H1 (cell line): ENCODE data around the gene A4GALT. TPM values are rescaled to one million over a fixed set of nuclear protein-coding genes. Genes with fewer than 3 reads are reported as not detected.

Source experiments
- KDM1A ChIP-seq: fragments of 200-600, 300-600 bp; sonication (generic); IDR thresholded peaks from 2 replicates; pipeline ENCODE4 v1.7.1; 2016; ENCODE audit warnings: mild to moderate bottlenecking, low read length, borderline replicate concordance
- KDM4A ChIP-seq: IDR thresholded peaks from one replicate; pipeline ENCODE4 v1.7.1; 2012; ENCODE audit warnings: low read depth, mild to moderate bottlenecking, moderate library complexity, low read length, inconsistent platforms; ENCODE audit not compliant: severe bottlenecking
- KDM5A ChIP-seq: fragments of 200-600 bp; IDR thresholded peaks from 2 replicates; pipeline ENCODE4 v1.7.1; 2012; ENCODE audit warnings: mild to moderate bottlenecking, low read length, inconsistent platforms, mixed read lengths
- PHF8 ChIP-seq: fragments of 200-600 bp; sonication (generic); conservative IDR thresholded peaks from 2 replicates; pipeline ENCODE4 v1.7.1; 2012; ENCODE audit warnings: low read depth, mild to moderate bottlenecking, inconsistent platforms, low read length, moderate library complexity
- polyA plus RNA-seq, 7 experiments: library from polyadenylated mRNA; depleted of rRNA in 3 of 7; stranded (reverse) in 5 of 7; unstranded in 2 of 7; fragments of >200 nt in 5 of 7; fragments of 200-250 nt in 2 of 7; gene quantifications; 1 replicate in 5 of 7; 2 replicates in 1 of 7; 4 replicates in 1 of 7; pipeline versions ENCODE4 v1.2.1 to v1.2.3, GENCODE V29; 2011 to 2013; ENCODE audit warnings: missing spikeins in 2 of 7, mixed read lengths in 2 of 7
- total RNA-seq: library from RNA; stranded (reverse); fragmentation: NEBNext Ultra II Directional; extraction: Animal tissue kit (Norgen Biotek cat#: 25700); gene quantifications from 2 replicates; pipeline ENCODE4 v1.2.1, GENCODE V29; 2021
- TF ChIP-seq, protein P1 (sequence below): fragments of 300-600 bp; sonication (generic); IDR thresholded peaks from 2 replicates; pipeline ENCODE4 v1.7.1; 2012; ENCODE audit warnings: low read length, moderate library complexity, mild to moderate bottlenecking, inconsistent platforms; ENCODE audit not compliant: insufficient replicate concordance

The A4GALT gene
- total and polyA plus RNA-seq, 2 of the 8 experiments (the other 6 are each of a cell fraction or from before 2014, with no cell fraction given), result 7.2 to 13.8 TPM

DNA sequence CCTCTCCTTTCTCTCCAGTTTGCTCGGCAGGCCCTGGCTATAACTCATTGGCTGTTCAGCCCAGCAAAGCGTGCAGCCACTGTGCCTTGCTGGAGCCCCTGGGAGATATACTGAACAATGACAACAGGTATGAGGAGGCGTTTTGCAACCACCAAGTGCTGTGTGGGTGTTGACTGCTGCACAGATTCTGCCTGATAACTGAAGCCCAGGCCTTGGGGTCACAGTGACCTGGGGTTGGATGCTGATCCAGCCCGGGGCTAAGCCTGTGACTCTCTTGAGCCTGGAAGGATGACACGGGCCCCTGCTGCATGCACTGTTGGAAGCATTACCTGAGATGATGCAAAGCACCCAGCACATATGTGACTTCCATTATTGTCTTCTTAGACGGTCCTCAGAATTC is 13.7 kb upstream of the A4GALT start (continued):
- TF ChIP-seq, protein P1, sequence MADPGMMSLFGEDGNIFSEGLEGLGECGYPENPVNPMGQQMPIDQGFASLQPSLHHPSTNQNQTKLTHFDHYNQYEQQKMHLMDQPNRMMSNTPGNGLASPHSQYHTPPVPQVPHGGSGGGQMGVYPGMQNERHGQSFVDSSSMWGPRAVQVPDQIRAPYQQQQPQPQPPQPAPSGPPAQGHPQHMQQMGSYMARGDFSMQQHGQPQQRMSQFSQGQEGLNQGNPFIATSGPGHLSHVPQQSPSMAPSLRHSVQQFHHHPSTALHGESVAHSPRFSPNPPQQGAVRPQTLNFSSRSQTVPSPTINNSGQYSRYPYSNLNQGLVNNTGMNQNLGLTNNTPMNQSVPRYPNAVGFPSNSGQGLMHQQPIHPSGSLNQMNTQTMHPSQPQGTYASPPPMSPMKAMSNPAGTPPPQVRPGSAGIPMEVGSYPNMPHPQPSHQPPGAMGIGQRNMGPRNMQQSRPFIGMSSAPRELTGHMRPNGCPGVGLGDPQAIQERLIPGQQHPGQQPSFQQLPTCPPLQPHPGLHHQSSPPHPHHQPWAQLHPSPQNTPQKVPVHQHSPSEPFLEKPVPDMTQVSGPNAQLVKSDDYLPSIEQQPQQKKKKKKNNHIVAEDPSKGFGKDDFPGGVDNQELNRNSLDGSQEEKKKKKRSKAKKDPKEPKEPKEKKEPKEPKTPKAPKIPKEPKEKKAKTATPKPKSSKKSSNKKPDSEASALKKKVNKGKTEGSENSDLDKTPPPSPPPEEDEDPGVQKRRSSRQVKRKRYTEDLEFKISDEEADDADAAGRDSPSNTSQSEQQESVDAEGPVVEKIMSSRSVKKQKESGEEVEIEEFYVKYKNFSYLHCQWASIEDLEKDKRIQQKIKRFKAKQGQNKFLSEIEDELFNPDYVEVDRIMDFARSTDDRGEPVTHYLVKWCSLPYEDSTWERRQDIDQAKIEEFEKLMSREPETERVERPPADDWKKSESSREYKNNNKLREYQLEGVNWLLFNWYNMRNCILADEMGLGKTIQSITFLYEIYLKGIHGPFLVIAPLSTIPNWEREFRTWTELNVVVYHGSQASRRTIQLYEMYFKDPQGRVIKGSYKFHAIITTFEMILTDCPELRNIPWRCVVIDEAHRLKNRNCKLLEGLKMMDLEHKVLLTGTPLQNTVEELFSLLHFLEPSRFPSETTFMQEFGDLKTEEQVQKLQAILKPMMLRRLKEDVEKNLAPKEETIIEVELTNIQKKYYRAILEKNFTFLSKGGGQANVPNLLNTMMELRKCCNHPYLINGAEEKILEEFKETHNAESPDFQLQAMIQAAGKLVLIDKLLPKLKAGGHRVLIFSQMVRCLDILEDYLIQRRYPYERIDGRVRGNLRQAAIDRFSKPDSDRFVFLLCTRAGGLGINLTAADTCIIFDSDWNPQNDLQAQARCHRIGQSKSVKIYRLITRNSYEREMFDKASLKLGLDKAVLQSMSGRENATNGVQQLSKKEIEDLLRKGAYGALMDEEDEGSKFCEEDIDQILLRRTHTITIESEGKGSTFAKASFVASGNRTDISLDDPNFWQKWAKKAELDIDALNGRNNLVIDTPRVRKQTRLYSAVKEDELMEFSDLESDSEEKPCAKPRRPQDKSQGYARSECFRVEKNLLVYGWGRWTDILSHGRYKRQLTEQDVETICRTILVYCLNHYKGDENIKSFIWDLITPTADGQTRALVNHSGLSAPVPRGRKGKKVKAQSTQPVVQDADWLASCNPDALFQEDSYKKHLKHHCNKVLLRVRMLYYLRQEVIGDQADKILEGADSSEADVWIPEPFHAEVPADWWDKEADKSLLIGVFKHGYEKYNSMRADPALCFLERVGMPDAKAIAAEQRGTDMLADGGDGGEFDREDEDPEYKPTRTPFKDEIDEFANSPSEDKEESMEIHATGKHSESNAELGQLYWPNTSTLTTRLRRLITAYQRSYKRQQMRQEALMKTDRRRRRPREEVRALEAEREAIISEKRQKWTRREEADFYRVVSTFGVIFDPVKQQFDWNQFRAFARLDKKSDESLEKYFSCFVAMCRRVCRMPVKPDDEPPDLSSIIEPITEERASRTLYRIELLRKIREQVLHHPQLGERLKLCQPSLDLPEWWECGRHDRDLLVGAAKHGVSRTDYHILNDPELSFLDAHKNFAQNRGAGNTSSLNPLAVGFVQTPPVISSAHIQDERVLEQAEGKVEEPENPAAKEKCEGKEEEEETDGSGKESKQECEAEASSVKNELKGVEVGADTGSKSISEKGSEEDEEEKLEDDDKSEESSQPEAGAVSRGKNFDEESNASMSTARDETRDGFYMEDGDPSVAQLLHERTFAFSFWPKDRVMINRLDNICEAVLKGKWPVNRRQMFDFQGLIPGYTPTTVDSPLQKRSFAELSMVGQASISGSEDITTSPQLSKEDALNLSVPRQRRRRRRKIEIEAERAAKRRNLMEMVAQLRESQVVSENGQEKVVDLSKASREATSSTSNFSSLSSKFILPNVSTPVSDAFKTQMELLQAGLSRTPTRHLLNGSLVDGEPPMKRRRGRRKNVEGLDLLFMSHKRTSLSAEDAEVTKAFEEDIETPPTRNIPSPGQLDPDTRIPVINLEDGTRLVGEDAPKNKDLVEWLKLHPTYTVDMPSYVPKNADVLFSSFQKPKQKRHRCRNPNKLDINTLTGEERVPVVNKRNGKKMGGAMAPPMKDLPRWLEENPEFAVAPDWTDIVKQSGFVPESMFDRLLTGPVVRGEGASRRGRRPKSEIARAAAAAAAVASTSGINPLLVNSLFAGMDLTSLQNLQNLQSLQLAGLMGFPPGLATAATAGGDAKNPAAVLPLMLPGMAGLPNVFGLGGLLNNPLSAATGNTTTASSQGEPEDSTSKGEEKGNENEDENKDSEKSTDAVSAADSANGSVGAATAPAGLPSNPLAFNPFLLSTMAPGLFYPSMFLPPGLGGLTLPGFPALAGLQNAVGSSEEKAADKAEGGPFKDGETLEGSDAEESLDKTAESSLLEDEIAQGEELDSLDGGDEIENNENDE, result no peak
- no peak for TF ChIP-seq KDM5A
- TF ChIP-seq KDM1A, result no peak
- no peak for TF ChIP-seq KDM4A
- TF ChIP-seq PHF8, result no peak
